ENCODE measurements around the gene PTPRD.

- TF ChIP-seq CTCF (conservative IDR thresholded peaks at IDR 0.05; ENCODE audit: low read depth, low read length) (no peak), EZH2 (IDR thresholded peaks at IDR 0.05; ENCODE audit: borderline replicate concordance, low read depth, low read length, poor library complexity, severe bottlenecking) (no peak)
Measured at GRCh38 chr9:10341057-10341456, 271.7 kb downstream of the PTPRD start.
